Measurements from ENCODE around the gene OIP5. TPM values are rescaled to one million over a fixed set of nuclear protein-coding genes. Genes with fewer than 3 reads are reported as not detected.

The OIP5 gene
- total RNA-seq, 1 donor from 2014 or later, result 1.5 TPM

GRCh38 chr15:41350057-41350717 is 17.8 kb upstream of the OIP5 start:
- no peak overlapping the region for H3K4me3 Mint-ChIP-seq (ENCODE audit: unreplicated experiment)
- H3K4me1 Mint-ChIP-seq (ENCODE audit: low read depth, unreplicated experiment), result no peaks in the 10 kb centered on the region
- no peaks in the 10 kb centered on the region for H3K9me3 Mint-ChIP-seq (ENCODE audit: unreplicated experiment)
- H3K27ac Mint-ChIP-seq (ENCODE audit: unreplicated experiment), result no peak overlapping the region
- no peak for DNase-seq
- H3K36me3 Mint-ChIP-seq (ENCODE audit: unreplicated experiment), result no peaks in the 10 kb centered on the region
- TF ChIP-seq, protein P1, sequence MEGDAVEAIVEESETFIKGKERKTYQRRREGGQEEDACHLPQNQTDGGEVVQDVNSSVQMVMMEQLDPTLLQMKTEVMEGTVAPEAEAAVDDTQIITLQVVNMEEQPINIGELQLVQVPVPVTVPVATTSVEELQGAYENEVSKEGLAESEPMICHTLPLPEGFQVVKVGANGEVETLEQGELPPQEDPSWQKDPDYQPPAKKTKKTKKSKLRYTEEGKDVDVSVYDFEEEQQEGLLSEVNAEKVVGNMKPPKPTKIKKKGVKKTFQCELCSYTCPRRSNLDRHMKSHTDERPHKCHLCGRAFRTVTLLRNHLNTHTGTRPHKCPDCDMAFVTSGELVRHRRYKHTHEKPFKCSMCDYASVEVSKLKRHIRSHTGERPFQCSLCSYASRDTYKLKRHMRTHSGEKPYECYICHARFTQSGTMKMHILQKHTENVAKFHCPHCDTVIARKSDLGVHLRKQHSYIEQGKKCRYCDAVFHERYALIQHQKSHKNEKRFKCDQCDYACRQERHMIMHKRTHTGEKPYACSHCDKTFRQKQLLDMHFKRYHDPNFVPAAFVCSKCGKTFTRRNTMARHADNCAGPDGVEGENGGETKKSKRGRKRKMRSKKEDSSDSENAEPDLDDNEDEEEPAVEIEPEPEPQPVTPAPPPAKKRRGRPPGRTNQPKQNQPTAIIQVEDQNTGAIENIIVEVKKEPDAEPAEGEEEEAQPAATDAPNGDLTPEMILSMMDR (IDR thresholded peaks at IDR 0.05; ENCODE audit: partially characterized antibody, unreplicated experiment), result no peak
- no peaks in the 10 kb centered on the region for H3K27me3 Mint-ChIP-seq (ENCODE audit: unreplicated experiment)

GRCh38 chr15:41347236-41347635 is 14.8 kb upstream of the OIP5 start:
- Mint-ChIP-seq H3K27me3 (ENCODE audit: unreplicated experiment) (no peaks in the 10 kb centered on the region), H3K4me1 (ENCODE audit: low read depth, unreplicated experiment) (no peaks in the 10 kb centered on the region), H3K9me3 (ENCODE audit: unreplicated experiment) (no peaks in the 10 kb centered on the region), H3K4me3 (ENCODE audit: unreplicated experiment) (no peak overlapping the region), H3K36me3 (ENCODE audit: unreplicated experiment) (no peaks in the 10 kb centered on the region), H3K27ac (ENCODE audit: unreplicated experiment) (no peak overlapping the region)
- DNase-seq, result no peak
- TF ChIP-seq, protein P1 (IDR thresholded peaks at IDR 0.05; ENCODE audit: partially characterized antibody, unreplicated experiment), result no peak

- no peaks in the 10 kb centered on the region for H3K36me3 Mint-ChIP-seq (ENCODE audit: unreplicated experiment)
- peaks cover 4% of the 10 kb centered on the region for H3K27me3 Mint-ChIP-seq (ENCODE audit: unreplicated experiment)
- H3K27ac Mint-ChIP-seq (ENCODE audit: unreplicated experiment), result no peak overlapping the region
- no peaks in the 10 kb centered on the region for H3K4me1 Mint-ChIP-seq (ENCODE audit: low read depth, unreplicated experiment)
- no peak overlapping the region for H3K4me3 Mint-ChIP-seq (ENCODE audit: unreplicated experiment)
- TF ChIP-seq, protein P1 (IDR thresholded peaks at IDR 0.05; ENCODE audit: partially characterized antibody, unreplicated experiment), result no peak
- H3K9me3 Mint-ChIP-seq (ENCODE audit: unreplicated experiment), result peaks cover 1% of the 10 kb centered on the region
- no peak for DNase-seq
Measured at GRCh38 chr15:41341519-41341918, 9.1 kb upstream of the OIP5 start.

DNA sequence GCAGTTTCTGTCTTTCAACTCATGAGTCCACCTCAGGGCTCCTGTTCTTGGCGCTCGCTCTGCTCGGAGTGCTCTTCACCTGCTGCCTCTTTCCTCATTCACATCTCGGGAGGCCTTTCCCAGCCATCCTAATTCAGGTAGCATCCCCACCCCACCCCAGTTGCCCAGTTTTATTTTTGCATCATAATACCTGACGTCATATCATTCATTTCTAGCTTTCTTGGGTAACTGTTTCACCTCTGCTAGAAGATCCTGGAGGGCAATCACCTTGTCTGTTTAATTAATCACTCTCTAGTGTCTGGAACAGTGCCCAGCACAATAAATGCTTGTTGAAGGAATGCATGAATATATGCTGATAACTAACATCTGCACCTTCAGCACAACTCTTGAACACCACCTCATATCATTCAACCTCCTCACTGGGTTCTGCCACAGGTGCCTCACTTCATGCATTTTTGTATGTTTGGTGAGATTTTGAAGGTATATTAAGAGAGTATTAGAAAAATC is 7.9 kb upstream of the OIP5 start:
- peak overlapping the region; percentile 25 for H3K4me3 Mint-ChIP-seq (ENCODE audit: unreplicated experiment)
- no peaks in the 10 kb centered on the region for H3K36me3 Mint-ChIP-seq (ENCODE audit: unreplicated experiment)
- DNase-seq, result no peak
- H3K27ac Mint-ChIP-seq (ENCODE audit: unreplicated experiment), result no peak overlapping the region
- no peaks in the 10 kb centered on the region for H3K4me1 Mint-ChIP-seq (ENCODE audit: low read depth, unreplicated experiment)
- peaks cover 4% of the 10 kb centered on the region for H3K27me3 Mint-ChIP-seq (ENCODE audit: unreplicated experiment)
- H3K9me3 Mint-ChIP-seq (ENCODE audit: unreplicated experiment), result peaks cover 1% of the 10 kb centered on the region
- TF ChIP-seq, protein P1 (IDR thresholded peaks at IDR 0.05; ENCODE audit: partially characterized antibody, unreplicated experiment), result no peak

Data from glutamatergic neuron (in vitro differentiated cells).